SU-DHL-6 (cell line): ENCODE measurements around the gene CABP4.

Source experiments
- H2AFZ ChIP-seq: fragments of 200-600 bp; sonication (generic); 2 replicates; pipeline ENCODE4 v1.6.1; 2014; ENCODE audit warnings: low read depth, mild to moderate bottlenecking, moderate library complexity, mixed read lengths, antibody characterized with exemption, low read length; ENCODE audit not compliant: severe bottlenecking
- H3F3A ChIP-seq: fragments of 200-600 bp; shearing (Covaris generic); 2 replicates; pipeline ENCODE4 v1.6.0; 2016; ENCODE audit warnings: antibody characterized with exemption, mild to moderate bottlenecking; ENCODE audit not compliant: insufficient read depth
- H3K27ac ChIP-seq: fragments of 200-600 bp; sonication (generic); 2 replicates; pipeline ENCODE4 v1.5.1; 2016; ENCODE audit warnings: low read depth, mild to moderate bottlenecking, low read length, moderate library complexity, mixed read lengths
- H3K27me3 ChIP-seq: fragments of 200-600 bp; sonication (generic), shearing (Covaris generic); 2 replicates; pipeline ENCODE4 v1.6.0; 2014; ENCODE audit warnings: mild to moderate bottlenecking, low read length
- H3K36me3 ChIP-seq: fragments of 200-600 bp; sonication (generic); 2 replicates; pipeline ENCODE4 v1.6.1; 2014; ENCODE audit warnings: mild to moderate bottlenecking, low read length, mixed read lengths
- H3K4me2 ChIP-seq: fragments of 300-600, 200-600 bp; shearing (Covaris generic), sonication (generic); 2 replicates; pipeline ENCODE4 v1.6.0; 2014; ENCODE audit warnings: low read length, low read depth, mild to moderate bottlenecking; ENCODE audit not compliant: poor library complexity, severe bottlenecking
- H3K4me3 ChIP-seq: fragments of 200-600 bp; sonication (generic); 2 replicates; pipeline ENCODE4 v1.5.1; 2014; ENCODE audit warnings: antibody characterized with exemption, low read length, mild to moderate bottlenecking, mixed read lengths; ENCODE audit not compliant: insufficient read depth, poor library complexity, severe bottlenecking
- H3K79me2 ChIP-seq: fragments of 200-600 bp; sonication (generic); 2 replicates; pipeline ENCODE4 v1.6.1; 2014; ENCODE audit warnings: mild to moderate bottlenecking, low read length, moderate library complexity; ENCODE audit not compliant: insufficient read depth
- H3K9ac ChIP-seq: fragments of 200-600 bp; sonication (generic); 2 replicates; pipeline ENCODE4 v1.7.0; 2014; ENCODE audit warnings: mild to moderate bottlenecking, low read length
- H3K9me2 ChIP-seq: fragments of 200-600 bp; sonication (generic); replicated peaks from 2 replicates; pipeline ENCODE4 v1.6.1; 2014; ENCODE audit warnings: low read length; ENCODE audit not compliant: insufficient read depth
- H3K9me3 ChIP-seq: fragments of 200-600 bp; sonication (generic); 2 replicates; pipeline ENCODE4 v1.6.1; 2014; ENCODE audit warnings: low read length, mixed read lengths; ENCODE audit not compliant: insufficient read depth
- H4K20me1 ChIP-seq: fragments of 200-600 bp; sonication (generic); 2 replicates; pipeline ENCODE4 v1.6.1; 2014; ENCODE audit warnings: low read depth, mild to moderate bottlenecking, antibody characterized with exemption, low read length, moderate library complexity, mixed read lengths
- EZH2phosphoT487 ChIP-seq: fragments of 200-600 bp; sonication (generic), shearing (Covaris generic); conservative IDR thresholded peaks from 2 replicates; pipeline ENCODE4 v1.6.1; 2018; ENCODE audit warnings: mild to moderate bottlenecking, antibody characterized with exemption, low read length, moderate library complexity, mixed read lengths
- TF ChIP-seq, protein P1 (sequence below): fragments of 200-600 bp; sonication (generic); IDR thresholded peaks from one replicate; pipeline ENCODE4 v1.5.1; 2017; ENCODE audit warnings: antibody characterized with exemption, mild to moderate bottlenecking, low read length, moderate library complexity; ENCODE audit not compliant: insufficient read depth, poor library complexity, severe bottlenecking

The CABP4 gene

DNA sequence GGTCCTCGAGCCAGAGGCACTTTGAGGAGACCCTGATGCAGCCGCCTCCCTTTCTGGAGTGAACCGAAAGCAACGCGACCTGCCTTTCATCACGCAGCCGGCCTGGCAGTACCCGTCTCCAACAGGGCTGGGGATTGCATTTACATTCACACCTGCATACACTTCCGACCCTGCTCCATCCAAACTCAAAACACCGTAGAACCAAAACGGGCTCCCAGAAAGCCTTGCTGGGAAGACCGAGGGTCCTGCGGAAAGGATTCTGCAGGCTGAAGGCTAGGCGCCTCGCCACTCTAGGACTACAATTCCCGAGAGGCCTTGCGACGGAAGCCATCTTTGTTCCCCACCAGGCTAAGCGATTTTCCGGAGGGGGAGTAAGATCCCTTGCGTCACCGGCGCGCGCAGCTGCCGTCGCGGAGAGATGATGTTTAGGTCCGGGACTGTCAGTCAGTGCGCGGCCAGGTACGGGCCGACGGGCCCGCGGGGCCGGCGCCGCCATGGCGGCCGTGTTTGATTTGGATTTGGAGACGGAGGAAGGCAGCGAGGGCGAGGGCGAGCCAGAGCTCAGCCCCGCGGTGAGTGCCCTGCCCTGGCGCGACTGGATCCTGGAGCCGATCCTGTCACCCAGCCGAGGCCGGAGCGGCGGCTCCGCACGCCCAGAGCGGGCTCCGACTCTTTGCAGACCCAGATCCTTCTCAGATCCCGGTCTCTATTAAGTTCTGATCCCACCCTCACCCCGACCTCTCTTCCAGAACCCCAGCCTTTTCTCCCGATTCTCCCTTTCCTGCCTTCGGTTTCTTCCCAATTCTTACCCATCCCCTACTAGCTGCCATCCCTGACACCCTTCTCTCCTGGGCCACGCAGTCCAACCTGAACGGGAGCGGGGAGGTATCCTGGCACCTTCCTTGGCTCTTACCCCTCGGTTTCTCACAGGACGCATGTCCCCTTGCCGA, 26.8 kb upstream of the CABP4 start, which contains the start of gene RPS6KB2:
Gene RPS6KB2, plus strand, starts transcription at position 443 of the 950 bp plus-strand sequence. Its CDS starts 52 bp downstream, at position 495.
- no peaks in the 10 kb centered on the region for H4K20me1 ChIP-seq
- H3K79me2 ChIP-seq, result peaks cover 13% of the 10 kb centered on the region
- no peaks in the 10 kb centered on the region for H3K27me3 ChIP-seq
- peak within 1 kb of the TSS; percentile 92 for H3K4me3 ChIP-seq
- peak within 1 kb of the TSS; percentile 90 for H3K4me2 ChIP-seq
- no peaks in the 10 kb centered on the region for H3K9me2 ChIP-seq
- no peaks in the 10 kb centered on the region for H3K36me3 ChIP-seq
- peak within 1 kb of the TSS; percentile 46 for H3K27ac ChIP-seq
- peak within 1 kb of the TSS; percentile 92 for H3K9ac ChIP-seq
- no peak for TF ChIP-seq EZH2phosphoT487
- TF ChIP-seq, protein P1, sequence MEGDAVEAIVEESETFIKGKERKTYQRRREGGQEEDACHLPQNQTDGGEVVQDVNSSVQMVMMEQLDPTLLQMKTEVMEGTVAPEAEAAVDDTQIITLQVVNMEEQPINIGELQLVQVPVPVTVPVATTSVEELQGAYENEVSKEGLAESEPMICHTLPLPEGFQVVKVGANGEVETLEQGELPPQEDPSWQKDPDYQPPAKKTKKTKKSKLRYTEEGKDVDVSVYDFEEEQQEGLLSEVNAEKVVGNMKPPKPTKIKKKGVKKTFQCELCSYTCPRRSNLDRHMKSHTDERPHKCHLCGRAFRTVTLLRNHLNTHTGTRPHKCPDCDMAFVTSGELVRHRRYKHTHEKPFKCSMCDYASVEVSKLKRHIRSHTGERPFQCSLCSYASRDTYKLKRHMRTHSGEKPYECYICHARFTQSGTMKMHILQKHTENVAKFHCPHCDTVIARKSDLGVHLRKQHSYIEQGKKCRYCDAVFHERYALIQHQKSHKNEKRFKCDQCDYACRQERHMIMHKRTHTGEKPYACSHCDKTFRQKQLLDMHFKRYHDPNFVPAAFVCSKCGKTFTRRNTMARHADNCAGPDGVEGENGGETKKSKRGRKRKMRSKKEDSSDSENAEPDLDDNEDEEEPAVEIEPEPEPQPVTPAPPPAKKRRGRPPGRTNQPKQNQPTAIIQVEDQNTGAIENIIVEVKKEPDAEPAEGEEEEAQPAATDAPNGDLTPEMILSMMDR, result no peak
- peak within 1 kb of the TSS; percentile 72 for H2AFZ ChIP-seq
- H3K9me3 ChIP-seq, result no peaks in the 10 kb centered on the region
- H3F3A ChIP-seq, result peaks cover 3% of the 10 kb centered on the region; the same call in 1 of the 2 replicates

DNA sequence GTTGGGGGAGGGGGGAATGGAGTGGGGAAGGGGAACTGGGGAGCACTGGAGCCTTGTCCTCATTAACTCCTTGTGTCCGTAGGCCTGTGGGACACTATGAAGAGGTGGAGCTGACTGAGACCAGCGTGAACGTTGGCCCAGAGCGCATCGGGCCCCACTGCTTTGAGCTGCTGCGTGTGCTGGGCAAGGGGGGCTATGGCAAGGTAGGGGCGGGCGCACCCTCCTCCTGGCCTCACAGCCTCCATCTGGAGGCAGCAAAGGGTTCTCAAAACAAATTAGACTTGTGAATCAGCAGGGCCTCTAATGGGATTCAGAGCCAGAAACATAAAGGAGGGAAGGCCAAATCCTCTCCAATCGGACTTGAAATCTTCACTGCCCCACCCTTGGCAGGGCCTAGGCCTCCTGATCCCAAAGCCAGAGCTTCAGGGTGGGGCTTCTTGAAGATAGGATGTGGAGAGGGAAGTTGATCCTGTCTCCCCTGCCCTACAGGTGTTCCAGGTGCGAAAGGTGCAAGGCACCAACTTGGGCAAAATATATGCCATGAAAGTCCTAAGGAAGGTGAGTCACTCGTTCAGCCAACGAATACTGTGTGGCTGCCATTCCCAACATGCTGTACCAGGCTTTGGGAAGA, 26.0 kb upstream of the CABP4 start:
- Histone ChIP-seq H3K36me3 (no peaks in the 10 kb centered on the region), H3K9me2 (no peaks in the 10 kb centered on the region), H4K20me1 (no peaks in the 10 kb centered on the region), H3K79me2 (peaks cover 13% of the 10 kb centered on the region), H3K27me3 (no peaks in the 10 kb centered on the region), H3K27ac (peak overlapping the region; percentile 24; the same call in 1 of the 2 replicates), H3K9ac (peak overlapping the region; percentile 92), H3F3A (peaks cover 11% of the 10 kb centered on the region; the same call in 1 of the 2 replicates), H3K4me2 (peak overlapping the region; percentile 90), H3K4me3 (peak overlapping the region; percentile 92), H3K9me3 (no peaks in the 10 kb centered on the region), H2AFZ (no peak overlapping the region)
- no peak for TF ChIP-seq EZH2phosphoT487

DNA sequence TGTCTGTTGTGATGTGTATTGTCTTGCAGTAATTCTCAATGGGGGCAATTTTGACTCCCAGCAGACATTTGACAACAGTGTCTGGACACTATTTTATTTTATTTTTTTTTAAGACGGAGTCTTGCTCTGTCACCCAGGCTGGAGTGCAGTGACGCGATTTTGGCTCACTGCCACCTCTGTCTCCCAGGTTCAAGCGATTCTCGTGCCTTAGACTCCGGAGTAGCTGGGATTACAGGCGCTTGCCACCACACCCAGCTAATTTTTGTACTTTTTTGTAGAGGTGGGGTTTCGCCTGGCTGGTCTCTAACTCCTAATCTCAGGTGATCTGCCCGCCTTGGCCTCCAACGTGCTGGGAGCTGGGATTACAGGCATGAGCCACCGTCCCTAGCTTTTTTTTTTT, 25.4 kb upstream of the CABP4 start:
- H3K27me3 ChIP-seq, result no peaks in the 10 kb centered on the region
- H3K27ac ChIP-seq, result no peak overlapping the region
- H3F3A ChIP-seq, result peaks cover 17% of the 10 kb centered on the region
- H3K9me3 ChIP-seq, result no peaks in the 10 kb centered on the region
- H3K9me2 ChIP-seq, result no peaks in the 10 kb centered on the region
- H3K36me3 ChIP-seq, result no peaks in the 10 kb centered on the region
- peak overlapping the region; percentile 92 for H3K9ac ChIP-seq
- TF ChIP-seq EZH2phosphoT487, result no peak
- TF ChIP-seq, protein P1, result no peak
- peaks cover 13% of the 10 kb centered on the region for H3K79me2 ChIP-seq
- no peaks in the 10 kb centered on the region for H4K20me1 ChIP-seq
- H3K4me2 ChIP-seq, result peak overlapping the region; percentile 90
- H2AFZ ChIP-seq, result no peak overlapping the region
- peak overlapping the region; percentile 92 for H3K4me3 ChIP-seq
